CD14-positive monocyte (primary cell): ENCODE measurements around the gene ERC1. TPM values are rescaled to one million over a fixed set of nuclear protein-coding genes. Genes with fewer than 3 reads are reported as not detected.

Experiments
- DNase-seq, 3 donors: peaks; one replicate each; pipeline ENCODE4 v3.0.0-alpha.2; 2011 to 2022
- H2AFZ ChIP-seq: 2 replicates; pipeline ENCODE4 v1.6.0; 2012; ENCODE audit warnings: mild to moderate bottlenecking, low read depth, low read length, inconsistent platforms; ENCODE audit not compliant: insufficient read depth, poor library complexity, severe bottlenecking
- H3K27ac ChIP-seq, 2 donors: 1 replicate in 1 of 2; 2 replicates in 1 of 2; pipeline ENCODE4 v1.5.1; 2012 to 2013; ENCODE audit warnings: low read length in 2 of 2, control low read depth in 1 of 2, inconsistent platforms in 1 of 2, low read depth in 1 of 2, mild to moderate bottlenecking in 1 of 2
- H3K27me3 ChIP-seq, 2 donors: one replicate each; pipeline versions ENCODE4 v1.6.0 to v1.6.1; 2011 to 2013; ENCODE audit warnings: low read length in 2 of 2; ENCODE audit not compliant: control insufficient read depth in 2 of 2, insufficient read depth in 2 of 2
- H3K36me3 ChIP-seq, 2 donors: replicated peaks in 1 of 2; 1 replicate in 1 of 2; 2 replicates in 1 of 2; pipeline versions ENCODE4 v1.5.1 to v1.6.1; 2012 to 2013; ENCODE audit warnings: low read length in 2 of 2, control low read depth in 1 of 2, inconsistent platforms in 1 of 2, mild to moderate bottlenecking in 1 of 2; ENCODE audit not compliant: insufficient read depth in 2 of 2, control insufficient read depth in 1 of 2
- H3K4me1 ChIP-seq, 2 donors: 1 replicate in 1 of 2; 2 replicates in 1 of 2; pipeline versions ENCODE4 v1.5.1 to v1.6.1; 2012 to 2013; ENCODE audit warnings: low read length in 2 of 2, control low read depth in 1 of 2, inconsistent platforms in 1 of 2, mild to moderate bottlenecking in 1 of 2, moderate library complexity in 1 of 2; ENCODE audit not compliant: insufficient read depth in 2 of 2, control insufficient read depth in 1 of 2
- H3K4me2 ChIP-seq: replicated peaks from 2 replicates; pipeline ENCODE3; 2012; ENCODE audit warnings: low read length, moderate library complexity, mild to moderate bottlenecking; ENCODE audit not compliant: poor library complexity, severe bottlenecking; ENCODE audit errors: extremely low read depth
- H3K4me3 ChIP-seq, 3 experiments: fragments of 200-600 bp in 1 of 3; sonication (generic) in 1 of 3; replicated peaks in 1 of 3; 1 replicate in 2 of 3; 2 replicates in 1 of 3; pipeline ENCODE4 v1.5.1; 2011 to 2013; ENCODE audit warnings: low read length in 3 of 3, mild to moderate bottlenecking in 3 of 3, control low read depth in 2 of 3, low read depth in 2 of 3, inconsistent platforms in 1 of 3, moderate library complexity in 1 of 3
- H3K79me2 ChIP-seq: 2 replicates; pipeline ENCODE4 v1.6.0; 2012; ENCODE audit warnings: mild to moderate bottlenecking, control low read depth, inconsistent platforms, low read length, moderate library complexity; ENCODE audit not compliant: insufficient read depth
- H3K9ac ChIP-seq: 2 replicates; pipeline ENCODE4 v1.6.0; 2017; ENCODE audit warnings: low read length, mild to moderate bottlenecking; ENCODE audit not compliant: insufficient read depth, poor library complexity, severe bottlenecking
- H3K9me3 ChIP-seq, 2 donors: replicated peaks in 1 of 2; 1 replicate in 1 of 2; 2 replicates in 1 of 2; pipeline versions ENCODE4 v1.5.1 to v1.6.1; 2012 to 2013; ENCODE audit warnings: low read length in 2 of 2, control low read depth in 1 of 2; ENCODE audit not compliant: control insufficient read depth in 1 of 2, insufficient read depth in 1 of 2
- H4K20me1 ChIP-seq: 2 replicates; pipeline ENCODE4 v1.6.0; 2012; ENCODE audit warnings: mild to moderate bottlenecking, low read length, control low read depth, moderate library complexity; ENCODE audit not compliant: insufficient read depth
- H3K27ac Mint-ChIP-seq, 7 donors: one replicate each; pipeline ENCODE4 v1.8.0; 2020; ENCODE audit warnings: mild to moderate bottlenecking in 7 of 7, mixed read lengths in 7 of 7, moderate library complexity in 6 of 7, inconsistent platforms in 2 of 7
- H3K27me3 Mint-ChIP-seq, 3 donors: one replicate each; pipeline ENCODE4 v1.8.0; 2021 to 2022; ENCODE audit warnings: low read depth in 3 of 3, mild to moderate bottlenecking in 3 of 3, mixed read lengths in 3 of 3, moderate library complexity in 3 of 3, inconsistent platforms in 1 of 3
- H3K36me3 Mint-ChIP-seq, 2 donors: one replicate each; pipeline ENCODE4 v1.8.0; 2020; ENCODE audit warnings: mixed read lengths in 2 of 2, inconsistent platforms in 1 of 2, mild to moderate bottlenecking in 1 of 2
- H3K4me1 Mint-ChIP-seq: one replicate; pipeline ENCODE4 v1.8.0; 2020; ENCODE audit warnings: mild to moderate bottlenecking, mixed read lengths
- H3K4me3 Mint-ChIP-seq, 2 donors: one replicate each; pipeline ENCODE4 v1.8.0; 2020; ENCODE audit warnings: mild to moderate bottlenecking in 2 of 2, mixed read lengths in 2 of 2, moderate library complexity in 1 of 2
- H3K9me3 Mint-ChIP-seq, 7 donors: one replicate each; pipeline ENCODE4 v1.8.0; 2020 to 2022; ENCODE audit warnings: mixed read lengths in 7 of 7, mild to moderate bottlenecking in 6 of 7, moderate library complexity in 6 of 7, inconsistent platforms in 2 of 7
- CTCF ChIP-seq: fragments of 200-600 bp; IDR thresholded peaks from one replicate; pipeline ENCODE4 v1.8.0; 2022; ENCODE audit warnings: antibody characterized with exemption, mild to moderate bottlenecking
- WGBS: methylation state at CpG from one replicate; pipeline ENCODE4 v1.1.5; 2013; ENCODE audit warnings: missing lambda C conversion rate; ENCODE audit not compliant: insufficient coverage; 5-methylcytosine and 5-hydroxymethylcytosine counted together
- intact Hi-C, 2 donors: fragments of 100-400 bp; cut with micrococcal nuclease; formaldehyde crosslinking; loops; one replicate each; pipeline versions ENCODE4 v1.15.0 to v1.15.1; 2023
- polyA plus RNA-seq, 3 donors: library from polyadenylated mRNA; depleted of rRNA in 1 of 3; unstranded in 2 of 3; stranded (reverse) in 1 of 3; fragments of 300-500 nt in 2 of 3; fragments of >200 nt in 1 of 3; fragmentation: Illumina TruSeq in 2 of 3; gene quantifications; 1 replicate in 2 of 3; 2 replicates in 1 of 3; pipeline ENCODE4 v1.2.3, GENCODE V29; 2012 to 2021

Gene ERC1
- polyA plus RNA-seq, 3 donors = 4.0 to 14.3 (median 5.1) TPM

- Histone ChIP-seq H4K20me1 (no peaks in the 10 kb centered on the region), H3K9ac (no peak overlapping the region), H3K9me3 (no peaks in the 10 kb centered on the region), H2AFZ (no peak overlapping the region), H3K36me3 (peaks cover 2 to 3% of the 10 kb centered on the region in 2 donors), H3K4me3 (no peak overlapping the region), H3K27me3 (no peaks in the 10 kb centered on the region), H3K4me2 (no peak overlapping the region), H3K4me1 (no peaks in the 10 kb centered on the region), H3K79me2 (no peaks in the 10 kb centered on the region), H3K27ac (no peak overlapping the region)
- DNase-seq = no peak
- Mint-ChIP-seq H3K4me1 (no peaks in the 10 kb centered on the region), H3K27me3 (peaks cover 0 to 1% (median 0%) of the 10 kb centered on the region in 3 donors), H3K27ac (no peak overlapping the region), H3K36me3 (peaks cover 10 to 27% of the 10 kb centered on the region in 2 donors), H3K9me3 (no peaks in the 10 kb centered on the region), H3K4me3 (no peak overlapping the region)
- TF ChIP-seq CTCF = no peak
- whole genome bisulfite sequencing = no CpG with 5 or more reads among the region's 2 CpGs
- intact Hi-C loops = no loop called here
These were observed 135.1 kb downstream of the ERC1 start for GRCh38 chr12:1126091-1126490.

- Histone ChIP-seq H3K9me3 (no peaks in the 10 kb centered on the region), H3K27ac (no peak overlapping the region), H3K36me3 (peaks cover 0 to 2% of the 10 kb centered on the region in 2 donors), H3K4me2 (no peak overlapping the region), H3K9ac (no peak overlapping the region), H3K27me3 (no peaks in the 10 kb centered on the region), H3K4me3 (no peak overlapping the region), H4K20me1 (no peaks in the 10 kb centered on the region), H3K79me2 (no peaks in the 10 kb centered on the region), H2AFZ (no peak overlapping the region), H3K4me1 (no peaks in the 10 kb centered on the region)
- intact Hi-C loops = no loop called here
- Mint-ChIP-seq H3K27me3 (no peaks in the 10 kb centered on the region), H3K4me1 (no peaks in the 10 kb centered on the region), H3K36me3 (peaks cover 11 to 25% of the 10 kb centered on the region in 2 donors), H3K4me3 (no peak overlapping the region), H3K27ac (no peak overlapping the region), H3K9me3 (no peaks in the 10 kb centered on the region)
- TF ChIP-seq CTCF = no peak
- no CpG with 5 or more reads among the region's 1 CpG for WGBS
- DNase-seq = no peak
These were observed 136.0 kb downstream of the ERC1 start for GRCh38 chr12:1127021-1127420.
